H1 (cell line): Measurements from ENCODE around the gene NDUFA6. TPM values are rescaled to one million over a fixed set of nuclear protein-coding genes. Genes with fewer than 3 reads are reported as not detected.

ENCODE experiments used
- CTCF ChIA-PET: fragments of 300-600 bp; sonication (Branson Sonifier 250); formaldehyde crosslinking; loops from one replicate; lab custom pipeline; 2021; ENCODE audit not compliant: partially characterized antibody; lab: Charles Lee
- POLR2A ChIA-PET: fragments of 300-600 bp; sonication (Branson Sonifier 250); formaldehyde crosslinking; loops from one replicate; lab custom pipeline; 2021; ENCODE audit warnings: inconsistent platforms; ENCODE audit not compliant: partially characterized antibody; lab: Charles Lee
- DNase-seq, 2 experiments: peaks; one replicate each; pipeline versions ENCODE4 v3.0.0 to v3.0.0-alpha.2; 2010 to 2022; ENCODE audit warnings: low spot score in 2 of 2, low read depth in 1 of 2, mixed read lengths in 1 of 2
- FAIRE-seq: peaks from 2 replicates; lab custom pipeline; 2011; peaks lifted over from hg19 to GRCh38; lab: Jason Lieb, UNC
- H2AFZ ChIP-seq: 2 replicates; pipeline ENCODE4 v1.8.1; 2012; ENCODE audit warnings: low read length, inconsistent platforms
- H2AK5ac ChIP-seq: 2 replicates; pipeline ENCODE4 v1.6.1; 2013; ENCODE audit warnings: low read depth, low read length
- H2BK120ac ChIP-seq: replicated peaks from 2 replicates; pipeline ENCODE3; 2013; ENCODE audit warnings: low read depth, low read length, inconsistent platforms
- H2BK12ac ChIP-seq: 2 replicates; pipeline ENCODE4 v1.6.1; 2013; ENCODE audit warnings: low read depth, low read length
- H2BK15ac ChIP-seq: 2 replicates; pipeline ENCODE4 v1.6.1; 2013; ENCODE audit warnings: low read length
- H2BK20ac ChIP-seq: 2 replicates; pipeline ENCODE4 v1.6.1; 2013; ENCODE audit warnings: low read length
- H2BK5ac ChIP-seq: 2 replicates; pipeline ENCODE4 v1.6.1; 2013; ENCODE audit warnings: low read depth, low read length
- H3K14ac ChIP-seq: 2 replicates; pipeline ENCODE4 v1.6.1; 2013; ENCODE audit warnings: inconsistent platforms; ENCODE audit not compliant: insufficient read length
- H3K18ac ChIP-seq: 2 replicates; pipeline ENCODE4 v1.6.1; 2013; ENCODE audit warnings: low read length; ENCODE audit errors: extremely low read depth
- H3K23ac ChIP-seq: 2 replicates; pipeline ENCODE4 v1.6.1; 2013; ENCODE audit warnings: inconsistent platforms; ENCODE audit not compliant: insufficient read length
- H3K23me2 ChIP-seq: 2 replicates; pipeline ENCODE4 v1.6.1; 2013; ENCODE audit warnings: low read depth, low read length
- H3K27ac ChIP-seq: 2 replicates; pipeline ENCODE4 v1.6.1; 2011; ENCODE audit warnings: low read depth, low read length, inconsistent platforms
- H3K27me3 ChIP-seq, 4 experiments: replicated peaks in 1 of 4; 1 replicate in 1 of 4; 2 replicates in 3 of 4; pipeline versions ENCODE4 v1.6.1 to v1.8.1; 2011 to 2013; ENCODE audit warnings: low read length in 3 of 4, mild to moderate bottlenecking in 3 of 4, inconsistent platforms in 2 of 4, mixed read lengths in 2 of 4, moderate library complexity in 1 of 4; ENCODE audit not compliant: control insufficient read depth in 3 of 4, insufficient read depth in 3 of 4; ENCODE audit errors: extremely low read depth in 1 of 4
- H3K36me3 ChIP-seq, 4 experiments: 2 replicates each; pipeline versions ENCODE4 v1.6.1 to v1.8.1; 2011 to 2013; ENCODE audit warnings: mild to moderate bottlenecking in 4 of 4, low read length in 3 of 4, moderate library complexity in 2 of 4, control low read depth in 1 of 4, inconsistent platforms in 1 of 4; ENCODE audit not compliant: insufficient read depth in 4 of 4, control insufficient read depth in 2 of 4
- H3K4ac ChIP-seq: replicated peaks from 2 replicates; pipeline ENCODE3; 2013; ENCODE audit warnings: low read length, low read depth, mixed read lengths, inconsistent platforms; ENCODE audit not compliant: insufficient read length
- H3K4me1 ChIP-seq, 4 experiments: replicated peaks in 1 of 4; 1 replicate in 1 of 4; 2 replicates in 3 of 4; pipeline versions ENCODE4 v1.6.1 to v1.8.1; 2011 to 2013; ENCODE audit warnings: low read length in 3 of 4, inconsistent platforms in 2 of 4, mixed read lengths in 1 of 4; ENCODE audit not compliant: insufficient read depth in 4 of 4, control insufficient read depth in 3 of 4
- H3K4me2 ChIP-seq, 2 experiments: 2 replicates each; pipeline versions ENCODE4 v1.6.1 to v1.8.1; 2011 to 2013; ENCODE audit warnings: low read depth in 2 of 2, low read length in 2 of 2, control low read depth in 1 of 2, inconsistent platforms in 1 of 2, mild to moderate bottlenecking in 1 of 2; ENCODE audit not compliant: insufficient read depth in 1 of 2
- H3K4me3 ChIP-seq, 4 experiments: fragments of 200-600, 300-600 bp in 1 of 4; sonication (generic), shearing (Covaris generic), sonication (Bioruptor Twin) in 1 of 4; 2 replicates each; pipeline versions ENCODE4 v1.5.1 to v1.8.1; 2011 to 2016; ENCODE audit warnings: low read length in 4 of 4, low read depth in 3 of 4, control low read depth in 2 of 4, inconsistent platforms in 2 of 4, mild to moderate bottlenecking in 2 of 4, mixed read lengths in 1 of 4, moderate library complexity in 1 of 4; ENCODE audit not compliant: insufficient read depth in 2 of 4; ENCODE audit errors: extremely low read depth in 1 of 4
- H3K56ac ChIP-seq: replicated peaks from 2 replicates; pipeline ENCODE3; 2013; ENCODE audit warnings: low read depth, mild to moderate bottlenecking, mixed read lengths, low read length, inconsistent platforms; ENCODE audit not compliant: insufficient read length
- H3K79me1 ChIP-seq: 2 replicates; pipeline ENCODE4 v1.6.1; 2013; ENCODE audit warnings: low read depth, low read length, control low read depth
- H3K79me2 ChIP-seq, 2 experiments: 2 replicates each; pipeline versions ENCODE4 v1.6.1 to v1.8.1; 2012 to 2013; ENCODE audit warnings: low read length in 2 of 2, mild to moderate bottlenecking in 2 of 2, inconsistent platforms in 1 of 2; ENCODE audit not compliant: insufficient read depth in 2 of 2, control insufficient read depth in 1 of 2
- H3K9ac ChIP-seq, 4 experiments: replicated peaks in 1 of 4; 1 replicate in 1 of 4; 2 replicates in 3 of 4; pipeline versions ENCODE4 v1.6.1 to v1.8.1; 2011 to 2013; ENCODE audit warnings: low read depth in 3 of 4, low read length in 3 of 4, control low read depth in 2 of 4, mild to moderate bottlenecking in 2 of 4, moderate library complexity in 2 of 4, inconsistent platforms in 1 of 4; ENCODE audit errors: extremely low read depth in 1 of 4
- H3K9me3 ChIP-seq, 2 experiments: 2 replicates each; pipeline versions ENCODE4 v1.6.1 to v1.8.1; 2012 to 2013; ENCODE audit warnings: mild to moderate bottlenecking in 2 of 2, moderate library complexity in 2 of 2, control low read depth in 1 of 2, inconsistent platforms in 1 of 2, low read depth in 1 of 2, low read length in 1 of 2, mixed read lengths in 1 of 2; ENCODE audit not compliant: insufficient read depth in 2 of 2
- H4K20me1 ChIP-seq, 2 experiments: replicated peaks in 1 of 2; 2 replicates each; pipeline versions ENCODE3 to v1.8.1; 2011 to 2013; ENCODE audit warnings: inconsistent platforms in 2 of 2, low read length in 2 of 2, mild to moderate bottlenecking in 1 of 2; ENCODE audit not compliant: insufficient read depth in 2 of 2, control insufficient read depth in 1 of 2
- H4K5ac ChIP-seq: 2 replicates; pipeline ENCODE4 v1.6.1; 2013; ENCODE audit warnings: low read length, low read depth, mixed read lengths, inconsistent platforms; ENCODE audit not compliant: insufficient read length
- H4K8ac ChIP-seq: 2 replicates; pipeline ENCODE4 v1.8.0; 2013; ENCODE audit warnings: mild to moderate bottlenecking, moderate library complexity, low read length, inconsistent platforms; ENCODE audit not compliant: insufficient read depth; ENCODE audit errors: extremely low read depth
- H4K91ac ChIP-seq: replicated peaks from 2 replicates; pipeline ENCODE3; 2013; ENCODE audit warnings: low read length, mixed read lengths, inconsistent platforms; ENCODE audit not compliant: insufficient read length
- POU5F1 ChIP-seq: IDR thresholded peaks from 2 replicates; pipeline ENCODE4 v1.6.1; 2011; ENCODE audit warnings: low read depth, mild to moderate bottlenecking, low read length, moderate library complexity
- TEAD4 ChIP-seq: IDR thresholded peaks from 2 replicates; pipeline ENCODE4 v1.6.1; 2012; ENCODE audit warnings: low read depth, low read length, inconsistent platforms, mixed read lengths
- ZNF274 ChIP-seq: IDR thresholded peaks from 2 replicates; pipeline ENCODE4 v1.7.0; 2012; ENCODE audit warnings: low read length, borderline replicate concordance; ENCODE audit errors: extremely low read depth
- WGBS, 2 experiments: shearing (Covaris generic) in 1 of 2; methylation state at CpG; one replicate each; pipeline versions ENCODE4 v1.1.6 to v1.1.7; 2013 to 2015; ENCODE audit warnings: low lambda C conversion rate in 2 of 2, mixed read lengths in 2 of 2, inconsistent platforms in 1 of 2, low coverage in 1 of 2, missing lambda C conversion rate in 1 of 2; ENCODE audit not compliant: insufficient replicate concordance in 2 of 2, insufficient coverage in 1 of 2, insufficient read length in 1 of 2; ENCODE audit errors: extremely low coverage in 1 of 2, missing lambda C conversion rate in 1 of 2; 5-methylcytosine and 5-hydroxymethylcytosine counted together
- polyA plus RNA-seq, 7 experiments: library from polyadenylated mRNA; depleted of rRNA in 3 of 7; stranded (reverse) in 5 of 7; unstranded in 2 of 7; fragments of >200 nt in 5 of 7; fragments of 200-250 nt in 2 of 7; gene quantifications; 1 replicate in 5 of 7; 2 replicates in 1 of 7; 4 replicates in 1 of 7; pipeline versions ENCODE4 v1.2.1 to v1.2.3, GENCODE V29; 2011 to 2013; ENCODE audit warnings: missing spikeins in 2 of 7, mixed read lengths in 2 of 7
- total RNA-seq: library from RNA; stranded (reverse); fragmentation: NEBNext Ultra II Directional; extraction: Animal tissue kit (Norgen Biotek cat#: 25700); gene quantifications from 2 replicates; pipeline ENCODE4 v1.2.1, GENCODE V29; 2021

Gene NDUFA6
- total and polyA plus RNA-seq, 2 of the 8 experiments (the other 6 are each of a cell fraction or from before 2014, with no cell fraction given): 76.2 to 105 TPM

GRCh38 chr22:42131562-42131961 lies 41.0 kb upstream of the NDUFA6 start:
- H2BK12ac ChIP-seq: no peak overlapping the region
- no peak for DNase-seq
- H2AFZ ChIP-seq: no peak overlapping the region
- no peaks in the 10 kb centered on the region for H3K27me3 ChIP-seq
- no peak overlapping the region for H3K27ac ChIP-seq
- no peaks in the 10 kb centered on the region for H3K79me1 ChIP-seq
- no peak overlapping the region for H3K23ac ChIP-seq
- ChIA-PET POLR2A (no interaction called here), CTCF (no interaction called here)
- H3K9ac ChIP-seq: no peak overlapping the region
- no peak overlapping the region for H2BK15ac ChIP-seq
- H3K18ac ChIP-seq: no peak overlapping the region
- H3K4me3 ChIP-seq: no peak overlapping the region
- no peaks in the 10 kb centered on the region for H4K20me1 ChIP-seq
- H3K4me1 ChIP-seq: no peaks in the 10 kb centered on the region
- H2BK5ac ChIP-seq: no peak overlapping the region
- no peak overlapping the region for H3K4me2 ChIP-seq
- WGBS, 2 experiments: 90% methylated on average over 4 of the region's 8 CpGs; no CpG with 5 or more reads in 1 of the 2 experiments
- FAIRE-seq: no peak
- H3K23me2 ChIP-seq: no peaks in the 10 kb centered on the region
- H4K8ac ChIP-seq: no peak overlapping the region
- no peak overlapping the region for H2BK20ac ChIP-seq
- H3K36me3 ChIP-seq: no peaks in the 10 kb centered on the region
- H3K9me3 ChIP-seq: no peaks in the 10 kb centered on the region; a peak in 1 of 4 replicates
- H4K5ac ChIP-seq: no peak overlapping the region
- H4K91ac ChIP-seq: no peak overlapping the region
- no peak overlapping the region for H3K14ac ChIP-seq
- H3K4ac ChIP-seq: no peak overlapping the region
- no peak overlapping the region for H3K56ac ChIP-seq
- H3K79me2 ChIP-seq: no peaks in the 10 kb centered on the region
- no peak overlapping the region for H2AK5ac ChIP-seq
- H2BK120ac ChIP-seq: no peak overlapping the region
- TF ChIP-seq ZNF274 (no peak), POU5F1 (no peak), TEAD4 (no peak)
